Articular chondrocyte of knee joint (primary cell): Measurements from ENCODE around the gene SERP1. TPM values are rescaled to one million over a fixed set of nuclear protein-coding genes. Genes with fewer than 3 reads are reported as not detected.

ENCODE experiments used
- total RNA-seq: library from RNA; depleted of rRNA; stranded (reverse); fragments of >200 nt; gene quantifications from 2 replicates; pipeline ENCODE4 v1.2.3, GENCODE V29; 2012

SERP1 gene
- 105 and 128 TPM in 2 replicates for total RNA-seq

GRCh38 chr3:150546226-150547044 is at the start of gene SERP1, which contains the start of gene EIF2A:
Gene SERP1 (minus strand): TSS chr3:150546496. CDS start chr3:150546135, 361 bp downstream.
Gene EIF2A (plus strand): TSS chr3:150546787. CDS start chr3:150546803, 16 bp downstream.

Other genes starting within 250 kb of the SERP1 start
- 17.4 and 18.2 TPM in 2 replicates for gene TSC22D2, start 138.2 kb downstream of the SERP1 start, total RNA-seq
- gene EIF2A, start 291 bp upstream of the SERP1 start, total RNA-seq = 205 and 239 TPM in 2 replicates
- gene SELENOT, start 56.8 kb upstream of the SERP1 start, total RNA-seq = 116 and 172 TPM in 2 replicates
- 0.39 TPM in 1 of 2 replicates, not detected in the other for gene ERICH6, start 157.4 kb upstream of the SERP1 start, total RNA-seq
- gene SIAH2, start 216.7 kb upstream of the SERP1 start, total RNA-seq = 21.1 and 22.6 TPM in 2 replicates